Ammon's horn (tissue), 1 donor: ENCODE results near the gene LGMN.
"Not testable (repeated sequence)": the region's sequence is repeated elsewhere in the genome, so short reads cannot be mapped to it uniquely, and the experiment has no call there.

Source experiments
- DNase-seq: peaks from one replicate; pipeline ENCODE4 v3.0.0-alpha.2; 2016; ENCODE audit warnings: low spot score

The LGMN gene

GRCh38 chr14:92748259-92749016, at the start of gene LGMN:
Gene LGMN, minus strand, starts transcription at chr14:92748627. Its CDS starts 15,841 bp downstream, at chr14:92732786.
- peak; percentile 99 for DNase-seq

- no peak for DNase-seq
Observed at GRCh38 chr14:92794961-92795360, 46.5 kb upstream of the LGMN start.

GRCh38 chr14:92794547-92794941, 46.1 kb upstream of the LGMN start:
- peak; percentile 21 for DNase-seq

- peak; percentile 99 for DNase-seq
Observed at GRCh38 chr14:92793709-92794546, 45.5 kb upstream of the LGMN start, which contains the start of gene GOLGA5. Gene GOLGA5, plus strand, starts transcription at chr14:92794305. Its CDS starts 3,133 bp downstream, at chr14:92797438.

- peak; percentile 24 for DNase-seq
Observed at GRCh38 chr14:92792885-92793284, 44.5 kb upstream of the LGMN start.

- DNase-seq, result no peak
Observed at GRCh38 chr14:92789457-92790089, 41.1 kb upstream of the LGMN start.

- DNase-seq, result no peak
Observed at GRCh38 chr14:92787554-92787953, 39.1 kb upstream of the LGMN start.

- DNase-seq, result no peak
Observed at GRCh38 chr14:92786427-92786756, 38.0 kb upstream of the LGMN start.

GRCh38 chr14:92785667-92786426, 37.4 kb upstream of the LGMN start:
- no peak for DNase-seq

GRCh38 chr14:92783813-92784431, 35.5 kb upstream of the LGMN start:
- DNase-seq, result peak; percentile 62

- DNase-seq, result no peak
Observed at GRCh38 chr14:92781350-92781749, 32.9 kb upstream of the LGMN start.

GRCh38 chr14:92780444-92781232, 32.2 kb upstream of the LGMN start:
- DNase-seq, result no peak

GRCh38 chr14:92778868-92779565, 30.6 kb upstream of the LGMN start:
- DNase-seq, result not testable (repeated sequence)

- not testable (repeated sequence) for DNase-seq
Observed at GRCh38 chr14:92775292-92775691, 26.9 kb upstream of the LGMN start.

GRCh38 chr14:92774572-92774971, 26.1 kb upstream of the LGMN start:
- DNase-seq, result no peak

GRCh38 chr14:92770484-92770883, 22.1 kb upstream of the LGMN start:
- DNase-seq, result no peak

GRCh38 chr14:92768795-92769194, 20.4 kb upstream of the LGMN start:
- no peak for DNase-seq

GRCh38 chr14:92768236-92768635, 19.8 kb upstream of the LGMN start:
- not testable (repeated sequence) for DNase-seq

- not testable (repeated sequence) for DNase-seq
Observed at GRCh38 chr14:92763666-92764631, 15.5 kb upstream of the LGMN start.
